ENCODE data around the gene ITGA1.

DNA sequence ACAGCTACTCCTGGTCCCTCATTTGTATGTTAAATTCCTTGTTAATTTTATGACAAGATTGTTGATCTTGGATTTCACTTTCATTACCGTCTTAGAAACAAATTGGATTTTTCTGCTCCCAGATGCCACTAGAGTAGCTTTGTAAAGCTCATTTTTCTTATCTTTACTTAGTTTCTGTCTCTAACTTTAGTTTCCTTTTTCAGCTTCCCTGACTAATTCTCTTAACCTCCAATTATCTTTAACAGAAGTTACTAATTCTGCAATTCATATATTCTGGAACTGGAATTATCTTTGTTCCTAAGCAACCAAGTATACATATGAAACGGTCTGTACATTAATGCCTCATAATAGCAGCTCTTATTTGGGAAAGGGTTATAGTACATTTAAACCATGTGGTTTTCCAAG is 16.7 kb downstream of the ITGA1 start:
- TF ChIP-seq, protein P1, sequence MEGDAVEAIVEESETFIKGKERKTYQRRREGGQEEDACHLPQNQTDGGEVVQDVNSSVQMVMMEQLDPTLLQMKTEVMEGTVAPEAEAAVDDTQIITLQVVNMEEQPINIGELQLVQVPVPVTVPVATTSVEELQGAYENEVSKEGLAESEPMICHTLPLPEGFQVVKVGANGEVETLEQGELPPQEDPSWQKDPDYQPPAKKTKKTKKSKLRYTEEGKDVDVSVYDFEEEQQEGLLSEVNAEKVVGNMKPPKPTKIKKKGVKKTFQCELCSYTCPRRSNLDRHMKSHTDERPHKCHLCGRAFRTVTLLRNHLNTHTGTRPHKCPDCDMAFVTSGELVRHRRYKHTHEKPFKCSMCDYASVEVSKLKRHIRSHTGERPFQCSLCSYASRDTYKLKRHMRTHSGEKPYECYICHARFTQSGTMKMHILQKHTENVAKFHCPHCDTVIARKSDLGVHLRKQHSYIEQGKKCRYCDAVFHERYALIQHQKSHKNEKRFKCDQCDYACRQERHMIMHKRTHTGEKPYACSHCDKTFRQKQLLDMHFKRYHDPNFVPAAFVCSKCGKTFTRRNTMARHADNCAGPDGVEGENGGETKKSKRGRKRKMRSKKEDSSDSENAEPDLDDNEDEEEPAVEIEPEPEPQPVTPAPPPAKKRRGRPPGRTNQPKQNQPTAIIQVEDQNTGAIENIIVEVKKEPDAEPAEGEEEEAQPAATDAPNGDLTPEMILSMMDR (IDR thresholded peaks at IDR 0.05): no peak
- TF ChIP-seq POLR2A (IDR thresholded peaks at IDR 0.05): no peak
